Parathyroid adenoma (tissue), 2 donors: ENCODE results near the gene METTL8.

Source experiments
- H2AFZ ChIP-seq: fragments of 300-600 bp; sonication (generic); one replicate; pipeline ENCODE4 v1.7.0; 2017; ENCODE audit warnings: antibody characterized with exemption, mild to moderate bottlenecking
- H3K27ac ChIP-seq: fragments of 300-600 bp; sonication (generic); one replicate; pipeline ENCODE4 v1.7.0; 2017
- H3K27me3 ChIP-seq: fragments of 300-600 bp; sonication (generic); one replicate; pipeline ENCODE4 v1.7.0; 2017; ENCODE audit warnings: low read length; ENCODE audit not compliant: control insufficient read depth, insufficient read depth
- H3K36me3 ChIP-seq: fragments of 300-600 bp; sonication (generic); one replicate; pipeline ENCODE4 v1.7.0; 2017; ENCODE audit warnings: low read length; ENCODE audit not compliant: control insufficient read depth, insufficient read depth
- H3K4me1 ChIP-seq: fragments of 300-600 bp; sonication (generic); one replicate; pipeline ENCODE4 v1.7.0; 2017; ENCODE audit warnings: control low read depth
- H3K4me2 ChIP-seq: fragments of 300-600 bp; sonication (generic); one replicate; pipeline ENCODE4 v1.7.0; 2017; ENCODE audit warnings: low read length
- H3K4me3 ChIP-seq: fragments of 300-600 bp; sonication (generic); one replicate; pipeline ENCODE4 v1.7.0; 2017; ENCODE audit warnings: low read depth, low read length
- H3K79me2 ChIP-seq: fragments of 300-600 bp; sonication (generic); one replicate; pipeline ENCODE4 v1.7.0; 2017; ENCODE audit warnings: control low read depth
- H3K9ac ChIP-seq: fragments of 300-600 bp; sonication (generic); one replicate; pipeline ENCODE4 v1.7.0; 2017; ENCODE audit warnings: mild to moderate bottlenecking
- H3K9me3 ChIP-seq: fragments of 300-600 bp; sonication (generic); one replicate; pipeline ENCODE4 v1.7.0; 2017; ENCODE audit warnings: low read length; ENCODE audit not compliant: control insufficient read depth
- CTCF ChIP-seq: fragments of 300-600 bp; sonication (generic); IDR thresholded peaks from one replicate; pipeline ENCODE4 v1.7.0; 2017; ENCODE audit warnings: antibody characterized with exemption, mild to moderate bottlenecking
- donor health status: primary hyperparathyroidism.

METTL8 gene

GRCh38 chr2:171404261-171404660, 29.5 kb downstream of the METTL8 start:
- Histone ChIP-seq H3K27me3 (no peaks in the 10 kb centered on the region), H3K36me3 (no peaks in the 10 kb centered on the region), H3K4me3 (no peak overlapping the region), H3K9me3 (no peaks in the 10 kb centered on the region), H3K9ac (no peak overlapping the region), H3K27ac (no peak overlapping the region), H2AFZ (no peak overlapping the region), H3K4me2 (no peak overlapping the region), H3K4me1 (peaks cover 5% of the 10 kb centered on the region), H3K79me2 (no peaks in the 10 kb centered on the region)
- TF ChIP-seq CTCF: no peak

- no peaks in the 10 kb centered on the region for H3K27me3 ChIP-seq
- H2AFZ ChIP-seq: no peak overlapping the region
- H3K9ac ChIP-seq: no peak overlapping the region
- H3K36me3 ChIP-seq: no peaks in the 10 kb centered on the region
- no peak overlapping the region for H3K4me3 ChIP-seq
- H3K4me2 ChIP-seq: no peak overlapping the region
- H3K79me2 ChIP-seq: no peaks in the 10 kb centered on the region
- no peak overlapping the region for H3K27ac ChIP-seq
- H3K4me1 ChIP-seq: peaks cover 5% of the 10 kb centered on the region
- TF ChIP-seq CTCF: no peak
- no peaks in the 10 kb centered on the region for H3K9me3 ChIP-seq
Measured at GRCh38 chr2:171402906-171403580, 30.7 kb downstream of the METTL8 start.

- H3K27me3 ChIP-seq: no peaks in the 10 kb centered on the region
- no peaks in the 10 kb centered on the region for H3K9me3 ChIP-seq
- H3K4me2 ChIP-seq: no peak overlapping the region
- no peak for TF ChIP-seq CTCF
- no peaks in the 10 kb centered on the region for H3K79me2 ChIP-seq
- H3K4me1 ChIP-seq: peaks cover 5% of the 10 kb centered on the region
- H2AFZ ChIP-seq: no peak overlapping the region
- H3K9ac ChIP-seq: no peak overlapping the region
- peaks cover 3% of the 10 kb centered on the region for H3K36me3 ChIP-seq
- no peak overlapping the region for H3K4me3 ChIP-seq
- H3K27ac ChIP-seq: no peak overlapping the region
Measured at GRCh38 chr2:171401947-171402346, 31.8 kb downstream of the METTL8 start.

GRCh38 chr2:171400395-171400794, 33.4 kb downstream of the METTL8 start:
- Histone ChIP-seq H3K9me3 (no peaks in the 10 kb centered on the region), H3K36me3 (peaks cover 3% of the 10 kb centered on the region), H3K9ac (no peak overlapping the region), H3K4me3 (no peak overlapping the region), H3K4me2 (no peak overlapping the region), H3K79me2 (no peaks in the 10 kb centered on the region), H3K4me1 (peaks cover 3% of the 10 kb centered on the region), H3K27ac (no peak overlapping the region), H3K27me3 (no peaks in the 10 kb centered on the region), H2AFZ (no peak overlapping the region)
- TF ChIP-seq CTCF: no peak

- H3K4me3 ChIP-seq: no peak overlapping the region
- H3K27ac ChIP-seq: no peak overlapping the region
- H3K4me1 ChIP-seq: no peaks in the 10 kb centered on the region
- H3K9ac ChIP-seq: no peak overlapping the region
- H3K9me3 ChIP-seq: no peaks in the 10 kb centered on the region
- no peaks in the 10 kb centered on the region for H3K27me3 ChIP-seq
- H2AFZ ChIP-seq: no peak overlapping the region
- TF ChIP-seq CTCF: no peak
- no peaks in the 10 kb centered on the region for H3K79me2 ChIP-seq
- H3K4me2 ChIP-seq: no peak overlapping the region
- H3K36me3 ChIP-seq: peaks cover 3% of the 10 kb centered on the region
Measured at GRCh38 chr2:171399292-171399691, 34.5 kb downstream of the METTL8 start.
